ENCODE data around the gene SLC46A1. TPM values are rescaled to one million over a fixed set of nuclear protein-coding genes. Genes with fewer than 3 reads are reported as not detected.

SLC46A1 gene
- total RNA-seq, 1 experiment from 2014 or later: 5.0 TPM

DNA sequence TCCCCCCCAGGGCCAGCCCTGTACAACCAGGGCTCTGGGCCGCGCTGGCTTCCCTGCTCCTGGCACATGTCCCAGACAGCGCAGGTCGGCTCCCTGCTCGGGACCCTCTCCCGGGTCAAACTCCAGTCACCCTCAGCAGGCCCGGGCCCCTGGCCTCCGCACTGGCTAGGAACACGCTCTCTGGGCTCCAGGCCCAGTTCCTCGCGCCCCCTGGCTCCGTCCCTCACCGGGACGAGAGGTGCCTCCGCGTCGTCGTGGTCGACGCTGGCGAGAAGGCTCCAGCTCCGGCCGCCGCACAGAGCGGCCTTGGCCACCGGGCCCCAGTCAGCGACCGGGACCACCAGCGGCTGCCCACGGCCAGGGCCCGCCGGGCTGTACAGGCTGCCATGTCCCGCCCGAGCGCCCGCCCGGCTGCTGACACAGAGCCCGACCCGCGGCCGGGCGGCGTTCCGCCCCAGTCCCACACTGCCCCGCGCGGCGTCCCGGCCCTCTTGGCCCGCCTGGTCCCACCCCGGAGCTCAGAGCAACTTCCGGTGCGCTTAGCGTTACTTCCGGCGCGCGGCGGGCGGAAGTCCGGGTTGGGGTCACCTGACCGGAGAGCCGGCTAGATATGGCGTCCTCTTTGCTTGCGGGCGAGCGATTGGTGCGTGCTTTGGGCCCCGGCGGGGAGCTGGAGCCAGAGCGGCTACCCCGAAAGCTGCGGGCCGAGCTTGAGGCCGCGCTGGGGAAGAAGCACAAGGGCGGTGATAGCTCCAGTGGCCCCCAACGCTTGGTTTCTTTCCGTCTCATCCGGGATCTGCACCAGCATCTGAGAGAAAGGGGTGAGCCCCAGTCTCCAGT lies 48.7 kb downstream of the SLC46A1 start, which contains the start of gene POLDIP2:
Gene POLDIP2, minus strand, starts transcription at position 467 of the 840 bp plus-strand sequence. Its CDS starts 79 bp downstream, at position 388.
- peak; percentile 92 for DNase-seq (ENCODE audit: low spot score)

- DNase-seq (ENCODE audit: low spot score): no peak
Measured at GRCh38 chr17:28350271-28350670, 55.7 kb downstream of the SLC46A1 start.

GRCh38 chr17:28348979-28349378 lies 57.0 kb downstream of the SLC46A1 start:
- DNase-seq (ENCODE audit: low spot score): no peak

- DNase-seq (ENCODE audit: low spot score): no peak
Measured at GRCh38 chr17:28347261-28347891, 58.6 kb downstream of the SLC46A1 start.

- DNase-seq (ENCODE audit: low spot score): peak; percentile 40
Measured at GRCh38 chr17:28346746-28347246, 59.2 kb downstream of the SLC46A1 start.

GRCh38 chr17:28346199-28346580 lies 59.8 kb downstream of the SLC46A1 start:
- no peak for DNase-seq (ENCODE audit: low spot score)

DNA sequence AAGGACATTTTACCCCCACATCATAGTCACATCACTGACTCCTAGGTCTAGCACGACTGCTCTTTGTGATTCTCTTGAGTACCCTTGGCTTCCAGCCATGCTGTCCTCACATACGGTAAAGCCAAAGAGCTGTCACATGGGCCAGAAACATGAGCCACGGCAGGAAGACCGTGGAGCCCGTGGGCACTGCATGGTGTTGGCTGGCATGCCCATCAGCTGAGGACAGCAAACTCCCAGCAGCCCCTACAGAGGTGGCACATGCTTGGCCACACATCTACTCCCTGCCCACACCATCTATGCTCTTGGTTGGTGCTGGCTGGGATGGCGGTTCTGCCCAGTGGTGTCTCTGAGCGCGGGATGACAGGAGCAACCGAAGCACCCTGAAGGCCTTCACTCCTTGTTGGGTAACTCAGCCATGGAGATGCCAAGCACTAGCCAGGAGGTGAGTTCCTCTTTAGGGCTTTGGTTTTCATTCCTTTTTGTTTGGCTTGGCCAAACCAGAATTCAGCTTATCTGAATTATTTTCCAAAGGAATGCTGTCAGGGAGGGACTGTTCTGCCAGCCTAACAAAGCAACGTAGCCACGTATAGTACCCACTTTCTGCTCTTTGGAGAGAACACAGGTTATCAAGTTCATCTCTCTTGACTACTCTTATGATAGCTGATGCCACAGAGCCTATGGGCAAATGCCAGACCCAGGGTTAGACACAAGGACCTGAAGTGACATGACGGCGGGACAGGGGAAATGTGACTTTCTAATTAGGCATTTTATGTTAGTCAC lies 60.4 kb downstream of the SLC46A1 start:
- DNase-seq (ENCODE audit: low spot score): no peak

Other genes with a start within 250 kb of the SLC46A1 start
- 151 TPM in 2 replicates for gene TMEM97, start 87.0 kb downstream of the SLC46A1 start, total RNA-seq (2014; rRNA removed; shearing (Covaris generic))
- 28.0 and 33.2 TPM in 2 replicates for gene IFT20, start 70.7 kb downstream of the SLC46A1 start, total RNA-seq (2014; rRNA removed; shearing (Covaris generic))
- 32.8 and 36.8 TPM in 2 replicates for gene TNFAIP1, start 70.5 kb downstream of the SLC46A1 start, total RNA-seq (2014; rRNA removed; shearing (Covaris generic))
- gene POLDIP2, start 48.7 kb downstream of the SLC46A1 start, total RNA-seq (2014; rRNA removed; shearing (Covaris generic)): 146 and 158 TPM in 2 replicates
- gene SEBOX, start 41.0 kb downstream of the SLC46A1 start, total RNA-seq (2014; rRNA removed; shearing (Covaris generic)): not detected in 2 replicates
- gene VTN, start 35.9 kb downstream of the SLC46A1 start, total RNA-seq (2014; rRNA removed; shearing (Covaris generic)): not detected in 2 replicates
- 8.0 and 8.6 TPM in 2 replicates for gene SARM1, start 34.5 kb downstream of the SLC46A1 start, total RNA-seq (2014; rRNA removed; shearing (Covaris generic))
- not detected in 2 replicates for gene SLC13A2, start 67.4 kb upstream of the SLC46A1 start, total RNA-seq (2014; rRNA removed; shearing (Covaris generic))
- not detected in 2 replicates for gene FOXN1, start 100.1 kb upstream of the SLC46A1 start, total RNA-seq (2014; rRNA removed; shearing (Covaris generic))
- 28.9 and 36.7 TPM in 2 replicates for gene UNC119, start 146.4 kb upstream of the SLC46A1 start, total RNA-seq (2014; rRNA removed; shearing (Covaris generic))
- 62.5 and 65.8 TPM in 2 replicates for gene PIGS, start 165.3 kb upstream of the SLC46A1 start, total RNA-seq (2014; rRNA removed; shearing (Covaris generic))
- 43.5 and 46.9 TPM in 2 replicates for gene ALDOC, start 170.7 kb upstream of the SLC46A1 start, total RNA-seq (2014; rRNA removed; shearing (Covaris generic))
- gene SPAG5, start 192.8 kb upstream of the SLC46A1 start, total RNA-seq (2014; rRNA removed; shearing (Covaris generic)): 62.5 and 71.2 TPM in 2 replicates
- 11.1 and 12.1 TPM in 2 replicates for gene RSKR, start 208.0 kb upstream of the SLC46A1 start, total RNA-seq (2014; rRNA removed; shearing (Covaris generic))
- gene BLTP2, start 238.9 kb upstream of the SLC46A1 start, total RNA-seq (2014; rRNA removed; shearing (Covaris generic)): 127 and 129 TPM in 2 replicates